ENCODE measurements around the gene MAP4K4.

GRCh38 chr2:101776172-101777043, 78.9 kb downstream of the MAP4K4 start:
- TF ChIP-seq EZH2 (optimal IDR thresholded peaks at IDR 0.05; ENCODE audit: low read depth, low read length) (no peak), CTCF (IDR thresholded peaks at IDR 0.05; ENCODE audit: low read length) (no peak), EZH2phosphoT487 (IDR thresholded peaks at IDR 0.05; ENCODE audit: low read length) (no peak)
